Mucosa of stomach (tissue), 1 donor: ENCODE measurements around the gene SCRG1.

Source experiments
- H3K27me3 ChIP-seq: one replicate; pipeline ENCODE4 v1.7.0; 2013; ENCODE audit warnings: mild to moderate bottlenecking, low read length; ENCODE audit not compliant: control insufficient read depth, insufficient read depth
- H3K36me3 ChIP-seq: one replicate; pipeline ENCODE4 v1.7.0; 2013; ENCODE audit warnings: low read length; ENCODE audit not compliant: control insufficient read depth, insufficient read depth
- H3K4me1 ChIP-seq: one replicate; pipeline ENCODE4 v1.7.0; 2013; ENCODE audit warnings: mild to moderate bottlenecking, low read length; ENCODE audit not compliant: control insufficient read depth, insufficient read depth
- H3K4me3 ChIP-seq: one replicate; pipeline ENCODE4 v1.7.0; 2013; ENCODE audit warnings: low read length
- H3K9ac ChIP-seq: one replicate; pipeline ENCODE4 v1.7.0; 2013; ENCODE audit warnings: mild to moderate bottlenecking, low read length, moderate library complexity
- H3K9me3 ChIP-seq: one replicate; pipeline ENCODE4 v1.7.0; 2013; ENCODE audit warnings: mild to moderate bottlenecking, low read length, moderate library complexity; ENCODE audit not compliant: control insufficient read depth
- donor health status: Pancreatic carcinoma.

Gene SCRG1

DNA sequence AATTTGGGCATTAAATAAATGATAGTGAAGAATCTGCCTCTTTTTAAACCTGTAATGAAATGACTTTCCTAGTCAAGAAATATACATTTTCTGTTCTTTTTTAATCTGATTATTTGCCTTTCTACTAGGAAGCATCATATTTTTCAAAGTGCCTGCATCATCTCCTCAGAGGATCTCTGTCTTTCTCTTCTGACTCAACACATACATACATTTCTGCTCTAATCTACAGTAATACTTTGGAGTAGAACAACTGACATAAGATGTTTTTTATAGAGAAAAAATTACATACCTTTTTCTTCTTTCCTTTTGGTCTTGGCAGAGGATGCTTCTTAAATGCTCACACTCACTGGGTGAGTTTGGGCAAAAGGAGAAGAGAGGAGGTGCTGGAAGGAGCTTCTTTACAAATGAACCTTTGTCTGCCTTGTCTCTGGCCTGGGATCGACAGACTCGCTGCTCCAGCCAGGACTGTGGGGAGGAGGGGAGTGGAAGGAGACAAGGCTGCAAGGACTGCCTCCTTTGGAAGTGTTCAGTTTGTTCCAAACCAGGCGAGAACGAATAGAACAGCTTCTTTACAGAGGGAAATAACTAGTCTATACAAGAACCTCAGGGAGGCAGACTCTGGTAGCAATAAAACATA lies at the start of gene SCRG1:
Gene SCRG1 (minus strand): TSS at position 338 of the 637 bp plus-strand sequence. CDS start 7,702 bp downstream, outside the sequence.
- Histone ChIP-seq H3K4me3 (no peak within 1 kb of the TSS), H3K27me3 (no peaks in the 10 kb centered on the region), H3K9ac (no peak within 1 kb of the TSS)

GRCh38 chr4:173448103-173448502 lies 49.2 kb upstream of the SCRG1 start:
- H3K4me1 ChIP-seq = peaks cover 4% of the 10 kb centered on the region
- H3K4me3 ChIP-seq = no peak overlapping the region
- no peaks in the 10 kb centered on the region for H3K27me3 ChIP-seq
- no peak overlapping the region for H3K9ac ChIP-seq
- H3K9me3 ChIP-seq = no peaks in the 10 kb centered on the region
- H3K36me3 ChIP-seq = no peaks in the 10 kb centered on the region

More for the DNA sequence above, at the start of gene SCRG1:
- Histone ChIP-seq H3K9me3 (no peaks in the 10 kb centered on the region), H3K36me3 (no peaks in the 10 kb centered on the region), H3K4me1 (peaks cover 3% of the 10 kb centered on the region)

DNA sequence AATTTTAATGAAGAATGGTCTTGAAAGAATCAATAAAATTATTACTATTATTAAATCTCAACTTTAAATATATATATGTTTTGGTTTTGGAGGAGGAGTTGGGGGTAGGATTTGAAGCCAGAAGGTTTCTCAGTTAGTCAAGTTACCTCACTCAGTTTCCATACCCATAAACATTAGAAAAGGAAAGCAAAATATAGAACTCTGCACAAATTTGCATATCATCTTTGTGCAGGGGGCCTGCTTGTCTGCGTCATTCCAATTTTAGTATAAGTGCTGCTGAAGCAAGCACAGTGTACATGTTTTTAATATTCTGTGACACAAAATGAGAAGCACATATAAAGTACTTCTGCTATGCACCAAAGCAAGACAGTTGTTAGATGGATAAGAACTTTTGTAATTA lies 47.5 kb upstream of the SCRG1 start:
- no peak overlapping the region for H3K4me3 ChIP-seq
- H3K9ac ChIP-seq = no peak overlapping the region
- H3K9me3 ChIP-seq = no peaks in the 10 kb centered on the region
- H3K27me3 ChIP-seq = no peaks in the 10 kb centered on the region
- H3K4me1 ChIP-seq = peaks cover 4% of the 10 kb centered on the region
- H3K36me3 ChIP-seq = no peaks in the 10 kb centered on the region

DNA sequence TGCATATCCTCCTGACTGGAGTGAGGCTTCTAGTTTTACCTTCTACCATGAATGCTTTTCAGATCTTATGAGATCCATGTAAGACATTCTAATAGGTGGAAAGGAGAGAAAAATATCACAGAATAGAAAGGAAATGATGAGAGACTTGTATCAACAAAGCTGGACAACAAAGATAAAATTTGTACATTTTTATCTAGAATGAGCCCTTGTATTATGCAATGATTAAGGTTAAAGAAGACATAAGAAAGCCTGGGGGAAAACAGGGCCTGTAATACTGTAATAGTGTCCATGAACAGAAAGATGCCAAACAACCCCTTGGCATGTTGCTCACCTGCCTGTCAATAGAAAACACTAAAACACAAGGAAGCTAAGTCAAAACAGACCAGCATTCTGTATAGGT lies 44.2 kb upstream of the SCRG1 start:
- H3K9ac ChIP-seq = no peak overlapping the region
- H3K4me1 ChIP-seq = no peaks in the 10 kb centered on the region
- no peak overlapping the region for H3K4me3 ChIP-seq
- no peaks in the 10 kb centered on the region for H3K36me3 ChIP-seq
- H3K9me3 ChIP-seq = no peaks in the 10 kb centered on the region
- H3K27me3 ChIP-seq = no peaks in the 10 kb centered on the region

DNA sequence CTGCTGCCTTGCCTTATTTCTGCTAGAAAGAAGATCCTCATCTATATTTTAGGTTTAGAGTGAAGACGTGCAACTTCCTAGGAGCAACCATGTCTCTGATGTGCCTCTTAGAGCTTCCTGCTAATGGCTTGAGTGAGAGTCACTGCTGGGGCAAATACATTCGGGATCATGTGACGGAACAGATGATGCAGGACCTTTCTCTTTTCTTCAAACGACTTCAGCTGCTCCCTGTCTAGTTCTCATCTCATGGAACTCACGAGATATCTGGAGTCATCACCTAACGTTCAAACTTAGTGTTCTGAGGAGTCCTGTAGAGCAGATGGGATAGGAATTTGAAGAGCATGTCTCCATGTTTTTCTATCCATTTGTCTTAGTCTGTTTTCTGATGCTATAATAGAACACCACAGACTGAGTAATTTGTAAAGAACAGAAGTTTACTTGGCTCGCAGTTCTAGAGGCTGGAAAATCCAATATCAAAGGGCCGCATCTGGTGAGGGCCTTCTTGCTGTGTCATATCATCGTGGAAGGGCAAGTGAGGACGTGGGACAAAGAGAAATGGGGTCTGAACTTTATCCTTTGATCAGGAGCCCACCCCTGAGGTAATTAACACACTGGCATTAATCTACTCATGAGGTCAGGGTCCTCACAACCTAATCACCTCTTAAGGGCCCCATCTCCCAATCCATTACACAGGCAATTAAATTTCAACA lies 43.5 kb upstream of the SCRG1 start:
- Histone ChIP-seq H3K9me3 (no peaks in the 10 kb centered on the region), H3K9ac (no peak overlapping the region), H3K4me1 (no peaks in the 10 kb centered on the region), H3K4me3 (no peak overlapping the region), H3K36me3 (no peaks in the 10 kb centered on the region), H3K27me3 (no peaks in the 10 kb centered on the region)

- H3K4me1 ChIP-seq = no peaks in the 10 kb centered on the region
- no peaks in the 10 kb centered on the region for H3K36me3 ChIP-seq
- H3K4me3 ChIP-seq = no peak overlapping the region
- no peak overlapping the region for H3K9ac ChIP-seq
- H3K9me3 ChIP-seq = no peaks in the 10 kb centered on the region
- H3K27me3 ChIP-seq = no peaks in the 10 kb centered on the region
These were observed 42.0 kb upstream of the SCRG1 start for GRCh38 chr4:173440888-173441287.

DNA sequence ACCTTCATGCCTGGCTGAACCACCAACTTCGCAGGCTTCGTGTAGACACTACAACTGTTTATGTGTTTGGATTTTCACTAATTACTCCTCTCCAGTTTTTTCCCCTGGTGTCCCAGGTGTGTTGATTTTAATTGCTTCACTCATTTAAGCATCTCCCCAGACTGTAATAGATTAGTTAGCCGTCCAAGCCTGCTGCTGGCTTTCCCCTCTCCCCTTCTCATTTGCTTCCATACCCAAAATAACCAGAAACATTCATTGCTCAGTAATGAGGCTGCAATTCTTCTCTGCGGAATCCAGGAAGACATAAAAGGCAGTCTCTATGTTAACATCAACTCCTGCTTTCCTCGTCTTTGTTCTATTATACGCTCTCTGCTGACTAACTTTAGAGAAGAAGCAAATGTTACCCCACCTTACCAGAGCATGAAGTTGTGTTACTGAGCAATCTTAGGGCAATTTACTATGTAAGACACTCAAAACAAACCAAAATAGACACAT lies 37.9 kb upstream of the SCRG1 start:
- H3K36me3 ChIP-seq = no peaks in the 10 kb centered on the region
- no peak overlapping the region for H3K4me3 ChIP-seq
- no peaks in the 10 kb centered on the region for H3K4me1 ChIP-seq
- no peaks in the 10 kb centered on the region for H3K27me3 ChIP-seq
- H3K9ac ChIP-seq = no peak overlapping the region
- no peaks in the 10 kb centered on the region for H3K9me3 ChIP-seq

DNA sequence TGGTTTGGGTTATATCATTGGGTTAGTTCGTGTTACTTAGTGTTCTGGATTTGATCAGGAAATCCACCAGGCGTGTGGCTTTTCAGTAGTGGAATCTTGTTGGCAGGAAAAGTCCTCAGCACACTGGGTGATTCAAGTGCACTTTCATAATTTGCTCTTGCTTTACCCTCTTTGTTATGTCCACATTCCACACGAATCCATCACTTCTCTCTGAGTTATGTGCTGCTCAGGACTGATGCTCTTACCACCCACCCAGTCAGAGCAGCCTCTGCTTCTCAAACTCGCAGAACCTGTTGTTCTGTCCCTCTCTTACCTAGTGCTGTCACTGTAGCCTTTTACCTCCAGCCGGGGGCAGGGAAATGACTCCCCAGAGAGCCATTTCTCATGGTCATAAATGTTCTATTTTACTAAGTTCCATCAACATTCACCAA lies 37.2 kb upstream of the SCRG1 start:
- no peak overlapping the region for H3K4me3 ChIP-seq
- H3K36me3 ChIP-seq = no peaks in the 10 kb centered on the region
- no peaks in the 10 kb centered on the region for H3K4me1 ChIP-seq
- no peaks in the 10 kb centered on the region for H3K27me3 ChIP-seq
- no peaks in the 10 kb centered on the region for H3K9me3 ChIP-seq
- no peak overlapping the region for H3K9ac ChIP-seq

- Histone ChIP-seq H3K27me3 (no peaks in the 10 kb centered on the region), H3K4me1 (no peaks in the 10 kb centered on the region), H3K36me3 (no peaks in the 10 kb centered on the region), H3K9ac (no peak overlapping the region), H3K4me3 (no peak overlapping the region), H3K9me3 (no peaks in the 10 kb centered on the region)
These were observed 35.3 kb upstream of the SCRG1 start for GRCh38 chr4:173434231-173434630.

GRCh38 chr4:173433447-173433846 lies 34.5 kb upstream of the SCRG1 start:
- Histone ChIP-seq H3K4me3 (no peak overlapping the region), H3K27me3 (no peaks in the 10 kb centered on the region), H3K4me1 (no peaks in the 10 kb centered on the region), H3K9ac (no peak overlapping the region), H3K36me3 (no peaks in the 10 kb centered on the region), H3K9me3 (no peaks in the 10 kb centered on the region)

- H3K27me3 ChIP-seq = no peaks in the 10 kb centered on the region
- no peak overlapping the region for H3K9ac ChIP-seq
- no peaks in the 10 kb centered on the region for H3K4me1 ChIP-seq
- no peaks in the 10 kb centered on the region for H3K9me3 ChIP-seq
- no peaks in the 10 kb centered on the region for H3K36me3 ChIP-seq
- no peak overlapping the region for H3K4me3 ChIP-seq
These were observed 33.5 kb upstream of the SCRG1 start for GRCh38 chr4:173432430-173432829.

DNA sequence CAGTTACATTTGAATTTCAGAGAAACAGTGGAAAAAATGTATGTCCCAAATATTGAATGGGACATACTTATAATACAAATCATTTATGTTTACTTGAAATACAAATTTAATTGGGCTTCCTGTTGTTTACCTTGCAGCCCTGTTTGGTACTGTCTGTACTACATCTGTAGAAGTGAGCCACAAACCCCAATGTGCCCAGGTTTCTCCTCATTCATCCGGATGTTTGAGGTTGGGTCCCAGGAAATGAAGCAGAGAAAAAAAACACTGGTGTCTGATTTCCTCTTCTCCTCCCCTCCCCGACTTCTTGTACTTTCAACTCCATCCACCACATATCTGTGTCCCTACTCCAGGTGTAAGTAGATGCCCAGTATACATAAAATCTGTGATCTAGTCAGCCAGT lies 27.1 kb upstream of the SCRG1 start:
- Histone ChIP-seq H3K36me3 (no peaks in the 10 kb centered on the region), H3K9me3 (no peaks in the 10 kb centered on the region), H3K4me1 (no peaks in the 10 kb centered on the region), H3K9ac (no peak overlapping the region), H3K27me3 (no peaks in the 10 kb centered on the region), H3K4me3 (no peak overlapping the region)
